ENCODE data around the gene TSC22D3.
A peak's percentile ranks its signal among the peaks of the same experiment; 100 is the strongest.
"Not testable (repeated sequence)": the region's sequence is repeated elsewhere in the genome, so short reads cannot be mapped to it uniquely, and the experiment has no call there.

TSC22D3 gene

DNA sequence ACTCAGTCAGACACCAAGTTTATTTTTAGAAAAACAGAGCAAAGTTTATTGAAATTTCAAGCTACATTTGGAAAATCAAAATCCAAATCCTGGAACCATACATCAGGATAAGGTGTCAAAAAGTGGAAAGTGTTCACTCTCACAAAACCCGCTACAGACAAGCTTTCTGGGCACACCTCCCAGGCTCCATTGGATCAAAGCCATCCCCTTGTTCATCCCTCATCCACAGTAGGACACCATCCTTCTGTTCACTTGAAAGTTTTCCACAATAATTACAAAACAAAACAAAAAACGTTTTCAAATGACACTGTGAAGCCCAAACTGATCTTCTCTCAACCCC is 62.4 kb downstream of the TSC22D3 start:
- no peak for DNase-seq (ENCODE audit: low read depth in 2 of 3, low spot score in 1 of 3)

DNA sequence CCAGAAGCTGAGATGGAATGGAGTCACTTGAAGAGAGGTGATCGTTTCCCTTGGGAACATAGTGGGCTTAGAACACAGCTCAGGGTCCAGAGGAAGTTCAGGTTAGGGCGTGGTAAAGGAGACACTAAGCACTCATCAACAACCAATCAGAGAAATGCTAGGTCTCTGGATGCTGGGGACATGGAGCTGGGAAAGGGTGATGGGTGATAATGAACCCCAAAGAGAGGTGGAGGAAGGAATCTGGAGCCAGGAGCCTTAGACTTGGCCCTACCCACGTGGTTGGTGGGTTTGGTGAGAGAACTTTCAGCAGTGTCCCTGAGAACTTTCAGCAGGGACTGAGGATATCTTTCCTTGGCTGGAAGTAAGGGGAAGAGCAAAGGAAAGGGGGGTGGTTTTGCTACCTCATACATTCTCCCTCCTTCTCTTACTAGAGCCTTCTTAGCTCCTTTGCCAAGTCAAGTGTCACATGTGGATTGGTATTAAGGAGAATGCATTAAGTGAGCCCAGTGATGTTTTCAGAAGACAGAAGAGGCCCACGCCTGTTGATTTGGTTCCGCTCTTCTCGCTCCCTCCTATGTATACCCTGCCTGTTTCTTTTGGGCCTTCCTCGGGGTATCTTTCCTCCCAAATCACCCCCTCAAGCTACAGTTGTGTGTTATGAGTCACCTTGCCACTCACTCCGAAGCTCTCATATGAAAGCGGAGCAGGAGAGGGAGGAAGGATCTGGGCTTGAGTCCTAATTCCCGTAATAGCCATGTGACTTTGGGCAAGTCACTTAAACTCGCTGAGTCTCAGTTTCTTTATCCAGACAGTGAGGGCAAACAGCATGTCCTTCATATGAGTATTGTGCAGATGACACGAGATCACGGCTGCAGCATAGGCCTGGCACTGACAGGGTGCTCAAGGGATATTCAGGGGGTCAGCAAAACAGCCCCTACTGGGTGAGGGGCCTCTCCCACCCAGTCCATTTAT is 63.1 kb downstream of the TSC22D3 start:
- DNase-seq (ENCODE audit: low read depth in 2 of 3, low spot score in 1 of 3): no peak

DNA sequence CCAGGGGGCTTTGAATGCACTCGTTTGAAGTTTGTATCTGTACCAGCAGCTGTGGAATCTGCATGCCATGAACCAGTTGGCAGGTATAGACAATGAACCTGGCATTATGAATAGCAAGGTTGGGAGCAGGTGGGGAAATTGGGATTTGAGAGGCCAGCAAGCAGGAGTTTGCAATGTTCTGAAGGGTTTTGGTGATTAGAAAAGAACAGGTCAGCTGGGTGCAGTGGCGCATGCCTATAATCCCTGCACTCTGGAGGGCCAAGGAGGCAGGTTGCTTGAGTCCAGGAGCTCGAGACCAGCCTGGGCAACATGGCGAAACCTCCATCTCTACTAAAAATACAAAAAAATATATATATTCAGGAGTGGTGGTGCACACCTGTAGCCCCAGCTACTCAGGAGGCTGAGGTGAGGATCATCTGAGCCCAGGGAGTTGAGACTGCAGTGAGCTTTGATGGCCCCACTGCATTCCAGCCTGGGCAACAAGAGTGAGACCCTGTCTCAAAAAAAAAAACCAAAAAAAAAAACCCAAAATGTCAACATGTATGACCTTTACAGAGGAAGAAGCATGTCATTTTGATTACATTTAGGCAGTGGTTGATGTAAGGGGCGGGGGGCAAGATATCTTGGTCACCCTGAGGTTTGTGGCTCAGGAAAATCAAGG is 63.9 kb downstream of the TSC22D3 start:
- DNase-seq (ENCODE audit: low read depth in 2 of 3, low spot score in 1 of 3): no peak

DNA sequence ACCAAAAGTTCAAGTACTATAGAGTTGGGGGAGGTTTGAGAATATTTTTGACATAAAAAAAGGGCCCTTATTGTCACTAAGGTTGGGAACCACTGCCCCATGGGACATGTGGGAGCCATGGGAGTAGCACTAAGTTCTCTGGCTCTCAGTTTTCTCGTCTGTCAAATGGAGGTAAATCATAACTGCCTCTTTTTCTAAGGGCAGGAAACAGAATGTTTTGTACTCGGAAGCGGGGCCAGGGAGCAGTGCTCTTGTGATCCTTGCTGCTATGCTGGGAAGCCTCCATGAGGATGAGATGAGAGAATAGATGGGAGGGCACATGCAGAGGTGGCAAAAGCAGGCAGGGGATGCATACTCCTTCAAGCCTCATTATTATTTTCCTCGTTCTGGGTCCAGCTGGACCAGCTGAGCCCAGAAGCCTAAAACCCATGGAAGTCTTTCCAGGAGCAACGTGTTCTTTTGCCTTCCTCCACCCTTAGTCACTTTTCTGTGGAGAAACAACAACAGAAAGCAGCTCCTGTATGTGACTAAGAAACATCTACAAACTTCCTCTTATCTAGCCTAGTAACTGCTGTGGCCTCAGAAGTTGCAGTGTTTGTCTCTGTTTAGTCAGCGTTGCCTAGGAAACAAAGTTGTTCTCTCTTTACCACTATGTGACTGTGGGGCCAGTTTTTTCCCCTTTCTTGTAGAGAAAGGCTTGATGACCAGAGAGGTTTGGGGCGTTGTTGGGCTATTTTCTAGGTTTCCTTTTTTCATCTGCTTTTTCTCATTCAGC is 64.8 kb downstream of the TSC22D3 start:
- DNase-seq (ENCODE audit: low read depth in 2 of 3, low spot score in 1 of 3): peak in 1 of 3 donors; percentile 66

DNA sequence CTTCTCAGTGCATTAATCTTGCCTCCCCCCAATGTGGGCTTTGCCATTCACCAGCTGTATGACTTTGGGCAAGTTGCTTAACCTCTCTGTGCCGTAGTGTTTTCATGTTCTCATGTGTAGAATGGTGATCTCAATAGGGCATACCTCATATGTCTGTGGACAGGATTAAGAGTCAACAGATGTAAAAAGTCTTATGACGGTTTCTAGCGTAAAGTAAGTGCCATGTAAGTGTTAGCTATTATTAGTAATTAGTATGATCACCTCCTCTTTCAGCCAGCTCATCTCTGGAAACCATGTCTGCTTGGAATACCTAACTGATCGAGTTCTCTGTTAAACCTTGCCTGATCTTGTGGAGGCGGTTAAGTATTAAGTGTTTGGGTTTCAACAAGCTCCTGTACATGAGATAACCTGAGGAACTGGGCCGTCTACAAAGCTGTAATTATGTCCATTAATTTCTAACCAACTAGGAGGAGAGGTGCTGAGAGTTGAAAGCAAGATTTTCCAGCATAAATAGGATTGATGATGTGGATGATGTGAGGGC is 66.3 kb downstream of the TSC22D3 start:
- no peak for DNase-seq (ENCODE audit: low read depth in 2 of 3, low spot score in 1 of 3)

DNA sequence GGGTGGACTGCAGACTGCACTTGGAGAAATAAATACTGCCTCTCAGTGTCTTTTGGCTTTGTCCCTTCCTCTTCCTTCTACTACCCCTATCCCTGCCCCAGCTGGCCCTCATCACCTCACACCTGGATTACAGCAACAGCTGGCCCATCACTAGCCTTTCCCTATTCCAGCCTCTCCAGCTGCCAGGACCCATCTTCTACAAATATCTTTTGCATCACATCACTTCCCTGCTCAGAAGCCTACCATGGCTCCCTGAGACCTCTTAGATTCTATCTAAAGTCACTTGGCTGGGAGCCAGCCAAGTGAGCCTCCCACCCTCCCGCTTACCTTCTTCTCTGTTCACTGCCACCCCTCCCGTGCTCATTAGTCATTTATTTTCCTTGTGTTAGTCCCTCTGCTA is 66.8 kb downstream of the TSC22D3 start:
- no peak for DNase-seq (ENCODE audit: low read depth in 2 of 3, low spot score in 1 of 3)

DNA sequence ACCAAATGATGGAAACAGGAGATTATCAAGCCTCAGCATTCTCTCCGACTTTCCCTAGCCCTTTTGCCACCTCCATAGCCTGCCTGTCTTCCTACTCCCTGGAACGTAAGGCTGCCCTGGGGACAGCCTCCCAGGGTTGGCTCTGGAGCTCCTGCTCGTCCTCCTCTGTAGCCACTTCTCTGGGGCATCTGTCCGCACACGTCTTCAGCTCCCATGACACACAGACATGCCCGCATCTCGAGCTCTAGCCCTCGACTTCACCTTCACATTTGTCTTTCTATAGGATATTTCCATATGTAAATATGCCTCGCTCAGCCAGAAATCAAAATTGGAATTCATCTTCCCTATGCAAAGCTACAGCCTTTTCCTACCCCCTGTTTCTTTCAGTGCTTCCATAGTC is 67.7 kb downstream of the TSC22D3 start:
- DNase-seq (ENCODE audit: low read depth in 2 of 3, low spot score in 1 of 3): no peak

DNA sequence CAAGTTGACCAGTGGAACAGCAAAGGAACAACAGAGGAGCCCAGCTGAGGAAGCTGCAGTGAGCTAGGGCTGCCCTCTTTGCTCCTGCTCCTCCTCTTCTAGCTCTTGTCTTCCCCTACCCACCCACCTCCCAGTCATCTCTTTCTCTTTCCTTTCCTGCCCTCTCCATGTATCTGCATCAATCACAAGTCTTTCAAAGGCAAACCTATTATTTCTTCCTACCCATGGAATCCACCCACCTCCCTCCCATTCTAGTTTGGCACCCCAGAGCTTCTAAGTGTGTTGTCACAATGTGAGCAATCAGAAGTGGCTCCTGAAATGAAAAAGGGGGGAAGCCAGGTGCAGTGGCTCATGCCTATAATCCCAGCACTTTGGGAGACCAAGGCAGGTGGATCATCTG is 69.3 kb downstream of the TSC22D3 start:
- DNase-seq (ENCODE audit: low read depth in 2 of 3, low spot score in 1 of 3): no peak

DNA sequence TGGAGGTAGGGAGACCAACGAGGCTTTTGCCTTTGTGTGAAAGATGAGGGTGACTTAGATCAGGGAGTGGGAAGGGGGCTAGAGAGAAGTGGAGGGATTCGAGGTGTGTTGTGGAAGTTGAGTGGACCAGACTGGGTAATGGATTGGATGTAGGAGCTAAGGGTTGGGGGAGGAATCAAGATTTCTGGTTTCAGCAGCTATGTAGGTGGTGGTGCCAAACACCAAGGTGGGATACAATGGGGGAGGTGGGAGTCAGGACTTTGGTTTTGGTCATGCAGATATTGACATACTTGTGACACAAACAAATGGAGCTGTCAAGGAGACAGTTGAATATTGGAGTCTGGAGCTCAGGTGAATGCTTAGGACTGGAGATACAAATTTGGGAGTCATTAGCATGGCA is 71.0 kb downstream of the TSC22D3 start:
- DNase-seq (ENCODE audit: low read depth in 2 of 3, low spot score in 1 of 3): no peak

DNA sequence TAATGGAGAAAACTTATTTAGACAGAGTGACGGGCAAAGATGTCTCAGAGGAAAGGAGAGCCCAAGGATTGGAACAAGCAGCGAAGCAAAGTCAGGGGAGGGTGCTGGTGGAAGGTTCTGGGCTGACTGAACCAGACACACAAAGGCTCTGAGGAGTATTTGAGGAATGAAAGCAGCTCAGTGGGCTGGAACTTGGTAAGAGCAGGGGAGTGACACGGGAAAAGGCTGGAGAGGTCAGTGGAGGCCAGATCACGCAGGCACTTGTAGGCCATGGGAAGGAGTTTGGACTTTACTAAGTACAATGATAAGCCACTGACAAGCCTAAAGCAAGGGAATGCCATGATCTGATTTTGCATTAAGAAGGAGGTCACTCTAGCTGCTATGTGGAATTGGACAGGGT is 71.4 kb downstream of the TSC22D3 start:
- no peak for DNase-seq (ENCODE audit: low read depth in 2 of 3, low spot score in 1 of 3)

DNA sequence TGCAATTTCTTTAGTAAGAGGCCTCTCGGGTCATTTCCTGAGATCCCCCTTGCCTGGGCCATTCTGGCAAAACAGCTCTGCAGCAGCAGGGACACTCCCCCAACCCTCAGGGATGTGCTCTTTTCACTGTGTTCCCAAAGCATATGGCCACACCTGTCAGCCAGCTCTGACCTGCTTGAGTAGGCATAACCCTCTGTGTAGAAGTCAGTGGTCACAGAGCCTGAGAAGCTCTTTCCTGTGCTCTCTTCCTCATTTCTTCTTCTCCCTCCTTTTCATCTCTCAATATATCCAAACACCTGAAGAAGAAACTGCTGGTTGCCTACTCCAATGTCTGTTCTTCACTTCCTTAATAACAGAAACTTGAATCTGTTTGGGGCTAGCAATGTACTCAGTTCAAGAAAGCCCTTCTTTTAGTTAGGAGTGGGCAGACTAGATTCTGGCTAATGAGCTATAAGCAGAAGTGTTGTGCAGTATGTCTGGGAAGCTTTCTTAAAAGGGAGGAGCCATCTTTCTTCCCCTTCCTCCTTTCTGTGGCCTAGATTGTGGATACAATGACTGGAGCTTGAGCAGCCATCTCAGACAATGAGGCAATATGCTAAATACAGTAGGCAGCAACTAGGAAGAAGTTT is 74.0 kb downstream of the TSC22D3 start:
- DNase-seq (ENCODE audit: low read depth in 2 of 3, low spot score in 1 of 3): no peak

DNA sequence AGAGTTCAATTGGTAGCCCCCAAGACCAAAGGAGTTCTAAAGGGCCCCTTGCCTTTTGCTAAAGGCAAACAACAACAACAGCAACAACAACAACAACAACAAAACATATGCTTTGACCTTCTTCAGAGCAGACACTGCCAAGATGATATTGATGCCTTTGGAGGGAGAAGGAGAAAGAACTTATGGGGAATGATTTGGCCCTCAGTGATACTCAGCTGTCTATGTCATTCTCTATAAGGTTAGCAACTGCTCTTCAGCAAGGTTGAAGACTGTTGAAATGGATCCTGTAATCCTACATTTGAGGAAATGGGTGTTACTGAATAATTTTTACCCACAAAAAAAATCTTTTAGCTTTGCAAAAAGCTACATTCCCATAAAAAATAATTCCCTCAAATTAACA is 74.8 kb downstream of the TSC22D3 start:
- no peak for DNase-seq (ENCODE audit: low read depth in 2 of 3, low spot score in 1 of 3)

DNA sequence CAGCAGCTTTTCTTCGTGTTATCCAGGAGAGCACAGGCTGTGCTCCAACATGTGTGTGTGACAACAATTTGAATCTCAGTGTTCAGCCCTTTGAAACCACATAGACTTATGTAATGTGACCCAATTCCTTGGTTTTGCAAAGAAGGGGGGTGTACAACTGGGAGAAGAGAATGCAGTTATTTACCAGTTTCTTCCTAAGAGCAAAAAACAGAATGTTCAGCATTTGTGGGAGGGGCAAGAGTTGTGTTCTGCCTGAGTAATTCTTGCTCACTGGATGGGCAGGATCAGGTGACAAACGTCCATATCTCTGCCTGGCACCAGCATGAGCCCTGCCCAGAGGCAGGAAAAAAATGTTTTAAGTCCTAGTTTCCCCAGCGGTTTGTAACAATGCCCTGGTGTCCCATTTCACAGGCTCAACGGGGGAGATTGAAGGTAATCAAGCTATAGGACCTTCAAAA is 75.2 kb downstream of the TSC22D3 start:
- no peak for DNase-seq (ENCODE audit: low read depth in 2 of 3, low spot score in 1 of 3)

DNA sequence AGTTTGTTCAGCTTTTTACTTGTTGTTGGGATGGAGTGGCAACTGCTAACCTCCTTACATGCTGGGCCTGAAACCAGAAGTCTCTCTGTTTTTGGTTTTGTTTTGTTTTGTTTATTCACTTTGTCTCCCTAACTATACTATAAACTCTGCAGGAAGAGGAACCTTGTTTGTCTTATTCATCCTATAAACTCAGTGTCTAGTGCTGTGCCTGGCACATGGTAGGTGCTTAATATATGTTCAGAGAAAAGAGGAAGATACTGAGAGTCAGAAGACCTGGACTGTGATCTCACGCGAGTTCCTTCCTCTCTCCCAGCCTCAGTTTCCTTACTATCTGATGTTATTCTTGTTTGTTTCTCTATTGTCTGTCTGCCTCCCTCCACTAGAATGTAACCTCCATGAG is 76.0 kb downstream of the TSC22D3 start:
- no peak for DNase-seq (ENCODE audit: low read depth in 2 of 3, low spot score in 1 of 3)

DNA sequence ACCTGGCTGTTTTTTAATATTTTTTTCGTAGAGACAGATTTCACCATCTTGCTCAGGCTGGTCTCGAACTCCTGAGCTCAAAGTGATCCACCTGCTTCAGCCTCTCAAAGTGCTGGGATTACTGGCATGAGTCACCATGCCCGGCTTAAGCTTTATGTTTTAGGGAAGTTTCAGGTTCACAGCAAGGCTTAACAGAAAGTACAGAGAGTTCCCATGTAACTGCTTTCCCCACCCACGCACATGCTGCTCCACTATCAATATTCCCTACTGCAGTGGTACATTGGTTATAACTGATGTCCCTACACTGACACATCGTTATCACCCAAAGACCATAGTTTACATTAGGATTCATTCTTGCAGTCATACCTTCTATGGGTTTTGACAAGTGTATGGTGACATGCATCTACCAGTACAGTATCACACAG is 84.6 kb downstream of the TSC22D3 start:
- DNase-seq (ENCODE audit: low read depth in 2 of 3, low spot score in 1 of 3): no peak

DNA sequence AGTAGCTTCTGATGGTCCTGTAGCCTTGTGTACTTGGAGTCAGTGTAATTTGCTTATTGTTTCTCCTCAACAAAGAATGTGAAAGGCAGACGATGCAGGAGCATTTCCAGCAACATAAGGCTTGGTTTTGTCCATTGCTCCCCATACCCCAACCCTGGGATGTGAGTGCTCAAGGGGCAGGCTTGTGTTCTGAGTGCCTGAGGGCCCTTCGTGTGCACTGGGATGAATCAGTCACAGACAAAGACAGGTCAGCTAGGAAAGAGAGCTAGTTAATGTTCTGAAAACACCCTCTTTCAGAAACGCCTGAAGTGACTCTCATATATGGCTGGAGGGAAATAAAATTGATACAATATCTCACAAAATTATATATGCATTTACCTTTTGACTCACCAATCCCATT is 88.1 kb downstream of the TSC22D3 start:
- no peak for DNase-seq (ENCODE audit: low read depth in 2 of 3, low spot score in 1 of 3)

DNA sequence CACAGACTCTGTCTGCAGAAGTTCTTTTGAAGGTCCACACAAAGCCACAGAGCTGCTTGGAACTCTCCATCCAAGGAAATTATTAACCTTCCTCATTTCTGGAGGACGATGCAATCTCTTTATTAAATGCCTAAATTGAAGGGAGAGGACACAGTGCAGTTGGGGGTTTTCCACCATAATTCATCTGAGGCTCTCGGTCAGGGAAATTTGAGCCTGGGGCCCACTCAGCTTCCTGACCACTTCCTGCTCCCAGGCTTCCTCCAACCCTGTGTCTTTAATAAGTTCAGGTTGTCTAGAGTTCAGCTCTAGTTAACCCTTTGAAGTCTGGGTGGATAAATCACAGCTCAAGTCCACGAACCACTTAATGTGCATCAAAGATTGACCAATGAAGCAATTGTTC is 88.8 kb downstream of the TSC22D3 start:
- DNase-seq (ENCODE audit: low read depth in 2 of 3, low spot score in 1 of 3): no peak

DNA sequence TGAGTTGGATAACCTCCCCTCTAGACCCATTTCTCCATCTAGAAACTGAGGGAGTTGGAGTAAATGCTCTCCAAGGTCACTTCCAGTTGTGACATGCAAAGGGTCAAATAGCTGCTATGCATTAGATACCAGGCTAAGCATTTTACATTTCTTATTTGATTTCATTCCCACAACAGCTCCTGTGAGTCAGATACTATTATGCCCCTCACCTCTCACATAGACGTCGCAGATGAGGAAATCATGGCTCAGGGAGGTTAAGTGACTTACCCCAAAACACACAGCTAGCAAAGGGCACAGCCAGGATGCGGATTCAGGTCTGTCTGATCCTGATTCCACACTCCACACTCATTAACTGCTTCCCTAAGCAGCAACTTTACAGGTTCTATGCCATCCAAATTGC is 89.6 kb downstream of the TSC22D3 start:
- no peak for DNase-seq (ENCODE audit: low read depth in 2 of 3, low spot score in 1 of 3)

DNA sequence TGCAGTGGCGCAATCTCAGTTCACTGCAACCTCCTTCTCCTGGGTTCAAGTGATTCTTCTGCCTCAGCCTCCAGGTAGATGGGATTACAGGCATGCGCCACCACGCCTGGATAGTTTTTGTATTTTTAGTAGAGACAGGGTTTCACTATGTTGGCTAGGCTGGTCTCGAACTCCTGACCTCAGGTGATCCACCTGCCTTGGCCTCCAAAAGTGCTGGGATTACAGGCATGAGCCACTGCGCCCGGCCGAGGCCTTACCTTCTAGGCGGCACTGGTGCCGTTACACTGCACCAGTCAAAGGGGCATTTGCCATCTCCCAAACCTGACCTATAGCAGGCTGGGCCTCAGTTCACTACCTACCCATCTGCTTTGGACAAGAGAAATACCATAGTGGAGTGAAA is 90.0 kb downstream of the TSC22D3 start:
- DNase-seq (ENCODE audit: low read depth in 2 of 3, low spot score in 1 of 3): not testable (repeated sequence)

DNA sequence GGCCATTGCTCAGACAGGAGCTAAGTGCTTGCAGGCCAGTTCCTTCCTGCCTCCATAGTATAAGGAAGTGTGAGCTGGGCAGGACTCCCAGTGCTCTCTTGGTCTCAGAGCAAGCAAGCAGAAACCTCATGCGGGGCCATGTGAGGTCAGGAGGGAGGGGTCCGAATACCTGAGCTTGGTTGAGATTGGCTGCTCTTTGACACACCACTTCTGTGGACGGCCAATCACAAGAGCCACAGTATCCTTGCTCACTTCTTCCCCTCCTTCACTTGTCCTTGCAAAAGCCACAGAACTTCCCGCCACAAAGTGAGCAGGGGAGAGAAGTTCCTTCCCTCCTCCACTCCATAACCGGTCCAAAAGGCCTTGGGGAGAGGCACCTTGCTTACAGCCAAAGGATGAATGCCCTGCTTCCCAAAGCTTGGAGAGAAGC is 90.6 kb downstream of the TSC22D3 start:
- no peak for DNase-seq (ENCODE audit: low read depth in 2 of 3, low spot score in 1 of 3)

DNA sequence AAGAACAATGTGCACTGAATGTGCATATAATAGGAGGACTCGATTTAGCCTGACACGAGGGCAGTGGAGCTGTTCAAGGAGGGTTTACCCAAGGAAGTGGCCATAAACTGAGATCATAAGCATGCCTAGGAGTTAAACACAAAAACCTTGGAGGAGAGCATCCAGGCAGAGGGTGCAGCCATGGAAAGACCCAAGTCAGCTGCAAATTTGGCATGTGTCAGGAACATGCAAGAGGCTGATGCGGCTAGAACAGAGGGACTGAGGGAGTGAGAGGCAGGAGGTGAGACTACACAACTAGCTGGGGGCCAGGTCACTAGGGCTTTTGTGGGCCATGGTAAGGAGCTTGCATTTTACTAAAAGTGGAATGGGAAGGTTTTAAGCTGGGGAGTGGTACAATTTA is 91.7 kb downstream of the TSC22D3 start:
- DNase-seq (ENCODE audit: low read depth in 2 of 3, low spot score in 1 of 3): no peak

All from stimulated activated CD4-positive, alpha-beta T cell treated with anti-CD3 and anti-CD28 coated beads, Interleukin-12 subunit alpha, Interleukin-12 subunit beta, amount 100 ng/mL, for 48 hours (primary cell).